ENCODE data around the gene BRF1. TPM values are rescaled to one million over a fixed set of nuclear protein-coding genes. Genes with fewer than 3 reads are reported as not detected.

Gene BRF1
- total and polyA plus RNA-seq, 2 donors, result 14.7 to 29.8 TPM

DNA sequence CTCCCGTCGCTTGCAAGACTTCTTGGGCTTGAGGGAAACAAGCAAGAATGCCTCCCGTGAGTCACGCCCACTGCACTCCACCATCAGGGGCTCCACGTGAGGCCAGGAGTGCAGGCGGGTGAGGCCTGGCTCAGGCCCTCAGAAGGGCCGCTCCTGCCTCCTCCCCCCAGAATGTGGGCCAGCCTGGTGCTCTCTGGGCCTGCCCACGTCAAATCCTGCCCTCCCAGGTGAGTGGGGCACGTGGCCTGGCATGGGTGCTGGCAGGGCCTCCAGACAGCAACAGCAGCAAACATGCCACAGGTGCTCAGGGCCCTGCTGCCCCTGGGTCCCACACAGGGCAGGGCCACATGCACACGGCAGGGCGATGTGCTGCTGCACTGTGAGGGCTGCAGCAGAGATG, 83.0 kb downstream of the BRF1 start:
- no peak overlapping the region for H3K4me3 ChIP-seq (ENCODE audit: low read length in 2 of 2)
- peaks cover 33 to 60% of the 10 kb centered on the region in 2 donors for H3K36me3 ChIP-seq (ENCODE audit: control insufficient read depth in 2 of 2, insufficient read depth in 2 of 2, low read length in 1 of 2)
- DNase-seq (ENCODE audit: low read depth in 6 of 9, low spot score in 9 of 9), result no peak
- H3K27ac ChIP-seq (ENCODE audit: low read depth in 1 of 2, low read length in 1 of 2), result no peak overlapping the region
- no peaks in the 10 kb centered on the region for H3K4me1 ChIP-seq (ENCODE audit: control insufficient read depth in 2 of 2, insufficient read depth in 2 of 2, low read length in 2 of 2)
- no peaks in the 10 kb centered on the region for H3K27me3 ChIP-seq (ENCODE audit: control insufficient read depth in 2 of 2, insufficient read depth in 1 of 2, low read length in 1 of 2)
- 98% methylated on average over 11 of the region's 11 CpGs for WGBS
- no peaks in the 10 kb centered on the region for H3K9me3 ChIP-seq (ENCODE audit: control insufficient read depth in 2 of 2, insufficient read depth in 1 of 2, low read length in 1 of 2)

DNA sequence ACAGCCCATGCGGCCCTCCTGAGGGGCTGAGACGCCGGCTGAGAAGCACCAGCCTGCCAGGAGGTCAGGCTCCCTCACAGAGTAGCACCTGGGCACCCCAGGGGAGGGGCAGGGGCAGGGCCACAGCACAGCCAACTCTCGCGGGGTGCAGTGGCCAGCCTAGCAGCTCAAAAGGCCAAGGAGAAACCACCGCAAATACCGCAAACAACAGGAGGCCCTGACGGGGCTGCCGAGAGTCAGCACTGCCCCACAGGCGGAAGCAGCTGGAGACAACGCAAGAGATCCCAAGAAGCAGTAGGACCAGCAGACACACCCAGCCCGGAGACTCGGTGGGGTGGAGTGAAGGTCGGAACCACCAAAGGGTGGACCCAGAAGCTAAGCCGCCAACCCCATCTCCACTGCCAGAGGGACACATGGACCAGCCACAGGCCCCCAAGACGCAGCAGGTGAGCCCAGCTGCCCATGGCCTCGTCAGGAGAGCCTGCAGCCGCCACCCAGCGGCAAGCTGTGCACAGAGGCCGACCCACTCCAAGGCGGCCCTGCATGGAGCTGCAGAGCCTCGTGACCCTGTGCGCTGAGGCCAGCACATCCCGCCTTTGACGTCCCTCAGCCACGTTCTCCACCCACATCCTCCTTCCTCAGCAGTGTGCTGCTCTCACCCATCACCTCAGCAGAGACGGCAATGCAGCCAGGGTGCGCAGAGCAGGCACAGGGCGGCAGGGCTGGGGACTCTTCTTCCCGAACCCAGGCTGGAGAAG, 84.1 kb downstream of the BRF1 start:
- Histone ChIP-seq H3K9me3 (ENCODE audit: control insufficient read depth in 2 of 2, insufficient read depth in 1 of 2, low read length in 1 of 2) (no peaks in the 10 kb centered on the region), H3K36me3 (ENCODE audit: control insufficient read depth in 2 of 2, insufficient read depth in 2 of 2, low read length in 1 of 2) (peaks cover 30 to 57% of the 10 kb centered on the region in 2 donors), H3K4me3 (ENCODE audit: low read length in 2 of 2) (no peak overlapping the region), H3K27ac (ENCODE audit: low read depth in 1 of 2, low read length in 1 of 2) (no peak overlapping the region), H3K4me1 (ENCODE audit: control insufficient read depth in 2 of 2, insufficient read depth in 2 of 2, low read length in 2 of 2) (no peaks in the 10 kb centered on the region), H3K27me3 (ENCODE audit: control insufficient read depth in 2 of 2, insufficient read depth in 1 of 2, low read length in 1 of 2) (no peaks in the 10 kb centered on the region)
- DNase-seq (ENCODE audit: low read depth in 6 of 9, low spot score in 9 of 9), result no peak
- 94% methylated on average over 30 of the region's 30 CpGs for WGBS

DNA sequence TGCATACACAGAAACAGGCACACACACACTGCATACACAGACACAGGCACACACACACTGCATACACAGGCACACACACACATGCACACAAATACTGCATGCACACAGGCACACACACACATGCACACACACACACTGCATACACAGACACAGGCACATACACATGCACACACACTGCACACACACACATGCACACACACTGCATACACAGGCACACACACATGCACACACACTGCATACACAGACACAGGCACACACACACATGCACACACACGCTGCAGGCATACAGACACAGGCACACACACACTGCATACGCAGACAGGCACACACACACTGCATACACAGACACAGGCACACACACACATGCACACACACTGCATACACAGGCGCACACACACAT, 85.2 kb downstream of the BRF1 start:
- Histone ChIP-seq H3K9me3 (ENCODE audit: control insufficient read depth in 2 of 2, insufficient read depth in 1 of 2, low read length in 1 of 2) (no peaks in the 10 kb centered on the region), H3K36me3 (ENCODE audit: control insufficient read depth in 2 of 2, insufficient read depth in 2 of 2, low read length in 1 of 2) (peaks cover 19 to 52% of the 10 kb centered on the region in 2 donors), H3K4me1 (ENCODE audit: control insufficient read depth in 2 of 2, insufficient read depth in 2 of 2, low read length in 2 of 2) (no peaks in the 10 kb centered on the region), H3K4me3 (ENCODE audit: low read length in 2 of 2) (no peak overlapping the region), H3K27ac (ENCODE audit: low read depth in 1 of 2, low read length in 1 of 2) (no peak overlapping the region), H3K27me3 (ENCODE audit: control insufficient read depth in 2 of 2, insufficient read depth in 1 of 2, low read length in 1 of 2) (no peaks in the 10 kb centered on the region)
- DNase-seq (ENCODE audit: low read depth in 6 of 9, low spot score in 9 of 9), result no peak
- 83% methylated on average over 3 of the region's 3 CpGs for WGBS

DNA sequence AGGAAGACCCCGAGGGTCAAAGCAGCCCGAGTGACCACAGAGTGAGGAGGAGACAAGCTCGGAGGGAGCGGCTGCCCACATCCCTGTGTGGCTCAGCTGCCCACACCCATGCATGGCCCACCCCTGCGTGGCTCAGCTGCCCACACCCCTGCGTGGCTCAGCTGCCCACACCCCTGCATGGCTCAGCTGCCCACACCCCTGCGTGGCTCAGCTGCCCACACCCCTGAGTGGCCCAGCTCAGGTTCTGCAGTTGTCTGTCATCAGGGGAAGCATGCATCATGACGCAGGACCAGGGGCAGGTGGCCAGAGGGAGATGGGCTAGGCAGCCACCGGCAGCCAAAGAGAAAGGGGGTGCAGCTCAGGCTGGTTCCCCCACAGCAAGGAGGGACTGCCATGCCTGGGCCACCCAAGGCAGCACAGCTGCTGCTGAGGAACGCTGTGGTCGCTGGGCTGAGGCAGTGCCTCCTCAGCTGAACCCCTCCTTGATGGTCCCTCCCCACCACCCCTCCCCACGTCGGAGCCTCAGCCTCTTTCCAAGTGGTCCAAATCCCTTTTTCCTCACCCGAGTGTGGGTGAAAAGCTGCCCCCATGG, 86.4 kb downstream of the BRF1 start:
- 97% methylated on average over 14 of the region's 14 CpGs for WGBS
- no peak for DNase-seq (ENCODE audit: low read depth in 6 of 9, low spot score in 9 of 9)
- peaks cover 21 to 55% of the 10 kb centered on the region in 2 donors for H3K36me3 ChIP-seq (ENCODE audit: control insufficient read depth in 2 of 2, insufficient read depth in 2 of 2, low read length in 1 of 2)
- H3K27ac ChIP-seq (ENCODE audit: low read depth in 1 of 2, low read length in 1 of 2), result no peak overlapping the region
- no peaks in the 10 kb centered on the region for H3K4me1 ChIP-seq (ENCODE audit: control insufficient read depth in 2 of 2, insufficient read depth in 2 of 2, low read length in 2 of 2)
- H3K27me3 ChIP-seq (ENCODE audit: control insufficient read depth in 2 of 2, insufficient read depth in 1 of 2, low read length in 1 of 2), result no peaks in the 10 kb centered on the region
- H3K4me3 ChIP-seq (ENCODE audit: low read length in 2 of 2), result no peak overlapping the region
- no peaks in the 10 kb centered on the region for H3K9me3 ChIP-seq (ENCODE audit: control insufficient read depth in 2 of 2, insufficient read depth in 1 of 2, low read length in 1 of 2)

DNA sequence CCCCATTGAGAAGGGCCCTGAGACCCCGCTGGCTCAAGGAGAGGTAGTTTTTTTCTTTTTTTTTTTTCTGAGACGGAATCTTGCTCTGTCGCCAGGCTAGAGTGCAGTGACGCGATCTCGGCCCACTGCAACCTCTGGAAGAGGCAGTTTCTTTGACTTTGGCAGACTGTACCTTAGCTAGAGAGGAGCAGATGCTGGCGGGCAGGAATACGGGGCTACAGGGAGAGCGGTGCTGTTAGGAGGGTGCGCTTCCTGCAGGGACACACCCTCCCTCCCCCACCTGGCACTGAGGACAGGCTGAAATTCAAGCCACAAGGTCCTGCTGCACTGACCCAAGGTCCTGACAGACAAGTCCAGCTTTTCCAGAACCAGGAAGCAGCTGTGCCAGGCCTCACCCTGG, 87.4 kb downstream of the BRF1 start:
- no peak overlapping the region for H3K27ac ChIP-seq (ENCODE audit: low read depth in 1 of 2, low read length in 1 of 2)
- DNase-seq (ENCODE audit: low read depth in 6 of 9, low spot score in 9 of 9), result no peak
- H3K27me3 ChIP-seq (ENCODE audit: control insufficient read depth in 2 of 2, insufficient read depth in 1 of 2, low read length in 1 of 2), result no peaks in the 10 kb centered on the region
- peaks cover 14 to 50% of the 10 kb centered on the region in 2 donors for H3K36me3 ChIP-seq (ENCODE audit: control insufficient read depth in 2 of 2, insufficient read depth in 2 of 2, low read length in 1 of 2)
- 95% methylated on average over 10 of the region's 10 CpGs for WGBS
- no peaks in the 10 kb centered on the region for H3K4me1 ChIP-seq (ENCODE audit: control insufficient read depth in 2 of 2, insufficient read depth in 2 of 2, low read length in 2 of 2)
- H3K9me3 ChIP-seq (ENCODE audit: control insufficient read depth in 2 of 2, insufficient read depth in 1 of 2, low read length in 1 of 2), result no peaks in the 10 kb centered on the region
- no peak overlapping the region for H3K4me3 ChIP-seq (ENCODE audit: low read length in 2 of 2)

DNA sequence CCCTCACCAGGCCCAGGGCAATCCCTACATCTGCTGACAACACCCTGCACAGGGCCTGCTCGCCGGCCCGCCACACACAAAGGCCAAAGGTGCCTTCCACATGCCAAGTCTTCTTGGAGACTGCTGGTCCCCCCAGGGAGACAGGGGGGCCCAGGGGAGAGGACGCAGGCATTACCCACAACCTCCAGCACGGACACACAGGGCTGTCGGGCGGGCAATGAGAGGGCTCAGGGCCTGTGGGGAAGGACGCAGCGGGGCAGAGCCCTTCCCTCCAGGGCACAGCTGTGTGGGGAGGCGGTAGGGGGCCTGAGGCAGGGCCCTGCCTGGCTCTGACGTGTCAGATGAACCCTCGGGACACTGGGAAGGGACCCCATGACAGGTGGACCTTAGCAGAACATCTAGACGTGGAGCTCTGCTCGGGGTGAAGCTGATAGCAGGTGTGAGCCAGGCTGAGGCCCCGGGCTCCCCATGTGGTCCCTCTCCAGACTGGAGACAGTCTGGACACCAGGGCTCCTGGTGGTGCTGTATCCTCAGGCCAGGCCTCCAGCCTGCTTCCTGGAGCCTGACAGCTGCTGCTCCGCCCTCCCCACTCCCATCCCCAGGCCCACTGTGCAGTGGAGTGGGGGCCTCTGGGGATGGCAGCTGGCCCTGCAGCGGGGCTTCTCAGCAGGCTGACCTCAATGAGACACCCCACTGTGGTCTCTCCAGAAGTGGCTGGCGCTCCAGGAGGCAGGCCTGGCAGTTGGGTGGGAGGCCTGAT, 88.1 kb downstream of the BRF1 start:
- Histone ChIP-seq H3K9me3 (ENCODE audit: control insufficient read depth in 2 of 2, insufficient read depth in 1 of 2, low read length in 1 of 2) (no peaks in the 10 kb centered on the region), H3K27me3 (ENCODE audit: control insufficient read depth in 2 of 2, insufficient read depth in 1 of 2, low read length in 1 of 2) (no peaks in the 10 kb centered on the region), H3K36me3 (ENCODE audit: control insufficient read depth in 2 of 2, insufficient read depth in 2 of 2, low read length in 1 of 2) (peaks cover 10 to 44% of the 10 kb centered on the region in 2 donors), H3K27ac (ENCODE audit: low read depth in 1 of 2, low read length in 1 of 2) (no peak overlapping the region), H3K4me3 (ENCODE audit: low read length in 2 of 2) (no peak overlapping the region), H3K4me1 (ENCODE audit: control insufficient read depth in 2 of 2, insufficient read depth in 2 of 2, low read length in 2 of 2) (no peaks in the 10 kb centered on the region)
- WGBS, result 93% methylated on average over 18 of the region's 18 CpGs
- no peak for DNase-seq (ENCODE audit: low read depth in 6 of 9, low spot score in 9 of 9)

DNA sequence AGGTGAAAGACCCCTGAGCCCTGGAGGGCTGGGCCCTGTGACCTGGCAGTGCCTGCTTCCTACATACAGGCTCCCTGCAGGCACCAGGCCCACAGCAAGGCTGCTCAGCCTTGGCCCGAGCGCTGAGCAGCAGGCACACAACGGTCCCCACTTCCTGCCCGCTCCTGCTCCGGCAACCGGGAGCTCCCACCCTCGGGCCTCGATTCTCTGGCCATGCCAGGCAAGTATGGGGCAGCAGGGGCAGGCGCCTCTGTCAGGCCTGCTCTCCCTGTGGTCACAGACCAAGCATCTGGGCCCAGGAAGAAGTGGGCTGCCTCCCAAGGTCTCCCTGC, 89.1 kb downstream of the BRF1 start:
- Histone ChIP-seq H3K4me3 (ENCODE audit: low read length in 2 of 2) (no peak overlapping the region), H3K27me3 (ENCODE audit: control insufficient read depth in 2 of 2, insufficient read depth in 1 of 2, low read length in 1 of 2) (no peaks in the 10 kb centered on the region), H3K36me3 (ENCODE audit: control insufficient read depth in 2 of 2, insufficient read depth in 2 of 2, low read length in 1 of 2) (peaks cover 6 to 34% of the 10 kb centered on the region in 2 donors), H3K27ac (ENCODE audit: low read depth in 1 of 2, low read length in 1 of 2) (no peak overlapping the region), H3K4me1 (ENCODE audit: control insufficient read depth in 2 of 2, insufficient read depth in 2 of 2, low read length in 2 of 2) (no peaks in the 10 kb centered on the region), H3K9me3 (ENCODE audit: control insufficient read depth in 2 of 2, insufficient read depth in 1 of 2, low read length in 1 of 2) (no peaks in the 10 kb centered on the region)
- 90% methylated on average over 9 of the region's 9 CpGs for WGBS
- DNase-seq (ENCODE audit: low read depth in 6 of 9, low spot score in 9 of 9), result no peak

DNA sequence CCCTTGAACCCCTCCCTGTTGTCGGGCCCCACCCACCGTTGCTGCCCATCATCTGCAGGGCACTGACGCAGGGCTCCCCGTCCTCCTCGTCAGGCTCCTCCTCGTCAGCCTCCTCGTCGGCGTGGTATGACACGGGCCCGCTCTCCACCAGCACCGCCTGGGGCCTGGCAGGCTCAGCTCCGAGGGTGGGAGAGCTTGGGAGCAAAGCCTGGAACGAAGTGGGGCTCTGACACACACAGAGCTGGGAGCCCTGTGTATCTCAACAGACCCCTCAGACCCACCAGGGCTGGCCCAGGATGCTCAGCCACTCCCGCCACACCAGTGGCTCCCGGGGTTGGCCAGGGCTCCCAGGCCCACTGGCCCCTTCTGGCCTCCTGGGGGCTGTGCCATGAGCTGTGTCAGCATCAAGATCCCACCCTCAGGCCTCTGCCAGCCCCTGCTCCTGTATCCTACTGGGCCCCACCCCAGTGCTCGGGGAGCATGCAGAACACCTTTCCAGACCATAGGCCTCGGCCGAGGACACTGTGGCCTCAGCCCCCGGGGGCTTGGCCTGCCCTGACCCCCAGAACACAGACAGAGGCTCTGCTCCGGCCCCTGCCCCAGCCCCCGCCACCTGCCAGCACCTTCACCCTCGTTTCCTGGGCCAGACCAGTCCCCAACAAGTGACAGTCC, 89.6 kb downstream of the BRF1 start:
- Histone ChIP-seq H3K27ac (ENCODE audit: low read depth in 1 of 2, low read length in 1 of 2) (no peak overlapping the region), H3K9me3 (ENCODE audit: control insufficient read depth in 2 of 2, insufficient read depth in 1 of 2, low read length in 1 of 2) (no peaks in the 10 kb centered on the region), H3K4me1 (ENCODE audit: control insufficient read depth in 2 of 2, insufficient read depth in 2 of 2, low read length in 2 of 2) (no peaks in the 10 kb centered on the region), H3K4me3 (ENCODE audit: low read length in 2 of 2) (no peak overlapping the region), H3K36me3 (ENCODE audit: control insufficient read depth in 2 of 2, insufficient read depth in 2 of 2, low read length in 1 of 2) (peaks cover 6 to 31% of the 10 kb centered on the region in 2 donors), H3K27me3 (ENCODE audit: control insufficient read depth in 2 of 2, insufficient read depth in 1 of 2, low read length in 1 of 2) (no peaks in the 10 kb centered on the region)
- WGBS, result 97% methylated on average over 23 of the region's 23 CpGs
- DNase-seq (ENCODE audit: low read depth in 6 of 9, low spot score in 9 of 9), result no peak

Measured in thymus (tissue), 11 donors.